Nucleus accumbens (tissue), 56 donors: ENCODE data around the gene CCDC171.
A peak's percentile ranks its signal among the peaks of the same experiment; 100 is the strongest.
"Not testable (repeated sequence)": the region's sequence is repeated elsewhere in the genome, so short reads cannot be mapped to it uniquely, and the experiment has no call there.

Source experiments
- DNase-seq, 56 donors: peaks; one replicate each; lab custom pipeline; 2025; lab: John Stamatoyannopoulos, UW

CCDC171 gene

GRCh38 chr9:15549611-15550010 is 3.2 kb upstream of the CCDC171 start:
- no peak for DNase-seq

GRCh38 chr9:15553528-15553898 is 670 bp downstream of the CCDC171 start:
- DNase-seq, result peak in 1 of 56 donors; percentile 37

GRCh38 chr9:15570769-15571168 is 17.9 kb downstream of the CCDC171 start:
- no peak for DNase-seq

- DNase-seq, result no peak
Measured at GRCh38 chr9:15572200-15572770, 19.4 kb downstream of the CCDC171 start.

- DNase-seq, result peak in 6 of 56 donors; percentile 3 to 26 (median 9)
Measured at GRCh38 chr9:15576350-15577050, 23.7 kb downstream of the CCDC171 start.

GRCh38 chr9:15578714-15579113 is 25.9 kb downstream of the CCDC171 start:
- DNase-seq, result no peak

GRCh38 chr9:15584379-15584778 is 31.5 kb downstream of the CCDC171 start:
- DNase-seq, result no peak

GRCh38 chr9:15592317-15592716 is 39.5 kb downstream of the CCDC171 start:
- DNase-seq, result no peak

- DNase-seq, result not testable (repeated sequence)
Measured at GRCh38 chr9:15592940-15593339, 40.1 kb downstream of the CCDC171 start.

GRCh38 chr9:15600666-15601330 is 48.0 kb downstream of the CCDC171 start:
- DNase-seq, result peak in 11 of 56 donors; percentile 0 to 28 (median 7)

GRCh38 chr9:15606643-15607472 is 54.0 kb downstream of the CCDC171 start:
- DNase-seq, result peak in 1 of 56 donors; percentile 1

GRCh38 chr9:15612962-15613361 is 60.1 kb downstream of the CCDC171 start:
- DNase-seq, result no peak

GRCh38 chr9:15617782-15618181 is 64.9 kb downstream of the CCDC171 start:
- no peak for DNase-seq

- no peak for DNase-seq
Measured at GRCh38 chr9:15618540-15619331, 65.9 kb downstream of the CCDC171 start.

GRCh38 chr9:15622318-15622971 is 69.6 kb downstream of the CCDC171 start:
- no peak for DNase-seq

GRCh38 chr9:15635752-15636151 is 82.9 kb downstream of the CCDC171 start:
- no peak for DNase-seq

- DNase-seq, result no peak
Measured at GRCh38 chr9:15640121-15640520, 87.3 kb downstream of the CCDC171 start.

GRCh38 chr9:15641291-15641690 is 88.4 kb downstream of the CCDC171 start:
- no peak for DNase-seq

- no peak for DNase-seq
Measured at GRCh38 chr9:15642369-15642962, 89.6 kb downstream of the CCDC171 start.
